Activated CD8-positive, alpha-beta memory T cell treated with anti-CD3 and anti-CD28 coated beads, Interleukin-2, amount 50 U/mL, for 24 hours (primary cell): ENCODE data around the gene XYLT1.

ENCODE experiments used
- DNase-seq: peaks from one replicate; pipeline ENCODE4 v3.0.0-alpha.2; 2020; ENCODE audit errors: extremely low read depth

The XYLT1 gene

DNA sequence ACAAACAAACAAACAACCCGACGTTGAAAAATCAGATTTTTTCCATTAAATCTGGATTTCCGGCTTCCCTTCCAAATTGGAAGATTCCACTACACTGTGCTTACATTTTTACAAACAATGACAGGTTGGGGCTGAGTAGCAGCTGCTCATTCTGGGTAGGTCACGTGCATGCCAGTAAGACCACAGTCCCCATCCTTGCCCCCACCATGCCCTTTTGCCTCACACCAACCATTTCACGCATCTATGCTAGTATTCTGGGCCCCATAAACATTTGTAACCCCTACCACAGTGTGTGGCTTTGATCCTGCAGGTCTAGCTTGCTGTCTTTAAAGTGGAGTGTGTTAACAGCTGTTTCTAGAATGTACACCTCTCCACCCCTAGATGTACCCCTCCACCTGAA lies 366.1 kb downstream of the XYLT1 start:
- DNase-seq = no peak

DNA sequence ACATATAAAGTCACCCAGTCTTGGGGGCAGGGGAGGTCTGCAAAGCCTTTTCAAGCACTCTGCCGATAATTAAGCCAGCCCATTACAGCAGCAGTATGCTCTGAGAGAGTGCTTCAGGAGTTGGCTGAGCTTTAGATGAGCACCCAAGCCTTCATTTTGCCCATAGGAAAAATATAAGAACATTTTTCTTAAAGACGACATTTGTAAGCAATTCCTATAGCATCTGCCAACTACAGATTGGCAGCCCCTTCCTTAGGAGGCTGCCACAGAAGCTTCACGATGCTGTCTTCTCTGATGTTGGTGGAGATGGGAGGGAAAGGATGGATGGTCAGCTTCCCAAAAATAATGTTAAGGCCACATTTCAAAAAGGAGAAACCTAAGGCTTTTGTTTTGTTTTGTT lies 367.5 kb downstream of the XYLT1 start:
- no peak for DNase-seq

DNA sequence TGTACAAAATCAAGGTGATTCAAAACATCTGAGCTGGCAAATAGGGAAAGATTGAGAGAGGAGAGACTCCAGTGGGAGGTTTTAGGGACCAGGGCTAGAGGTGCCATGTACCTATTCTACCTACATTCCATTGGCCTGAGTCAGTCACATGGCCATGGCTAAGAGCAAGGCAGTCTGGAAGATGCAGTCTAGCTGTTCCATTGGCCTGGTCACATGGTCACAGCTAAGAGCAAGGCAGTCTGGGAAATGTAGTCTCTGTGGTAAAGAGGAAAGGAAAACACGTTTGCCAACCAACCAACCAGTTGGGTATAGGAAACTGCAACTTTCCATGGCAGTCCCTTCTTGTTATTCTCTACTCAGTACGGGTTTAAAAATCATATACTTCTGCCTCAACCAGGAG lies 369.1 kb downstream of the XYLT1 start:
- DNase-seq = no peak

DNA sequence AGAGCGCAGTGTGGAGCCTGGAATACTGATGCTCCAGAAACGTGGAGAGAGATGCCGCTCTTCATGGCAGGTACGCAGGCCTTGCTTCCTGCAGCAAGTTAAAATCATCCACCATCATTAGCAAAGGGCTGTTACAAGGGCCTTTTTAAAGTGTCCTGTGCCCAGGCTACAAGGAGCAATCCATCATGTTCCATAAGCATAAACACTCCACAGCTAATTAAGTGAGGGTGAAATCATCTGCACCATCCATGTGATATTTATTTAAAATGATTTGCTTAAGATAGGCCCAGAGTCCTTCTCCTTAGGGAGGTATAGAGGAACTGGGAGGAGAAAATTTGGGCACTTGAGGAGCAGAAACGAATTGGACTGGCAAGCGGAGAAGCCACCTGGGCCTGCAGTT lies 372.1 kb downstream of the XYLT1 start:
- no peak for DNase-seq

DNA sequence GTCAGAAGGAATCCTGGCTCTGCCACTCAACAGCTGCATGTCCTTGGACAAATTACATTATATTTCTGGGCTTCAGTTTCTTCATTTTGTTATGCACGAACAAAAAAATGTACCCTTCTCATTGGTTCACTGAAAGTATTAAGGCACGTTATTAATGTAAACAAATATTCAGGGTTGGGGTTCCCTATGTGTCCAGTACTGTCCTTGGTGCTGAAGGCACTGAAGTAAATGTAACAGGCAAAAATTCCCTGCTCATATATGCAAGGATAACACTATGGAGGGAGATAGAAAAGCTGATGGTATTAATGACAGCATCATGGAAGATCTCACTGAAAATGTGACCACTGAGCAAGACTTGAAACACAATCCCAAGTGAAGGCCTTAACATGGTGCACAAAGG lies 386.6 kb downstream of the XYLT1 start:
- no peak for DNase-seq

DNA sequence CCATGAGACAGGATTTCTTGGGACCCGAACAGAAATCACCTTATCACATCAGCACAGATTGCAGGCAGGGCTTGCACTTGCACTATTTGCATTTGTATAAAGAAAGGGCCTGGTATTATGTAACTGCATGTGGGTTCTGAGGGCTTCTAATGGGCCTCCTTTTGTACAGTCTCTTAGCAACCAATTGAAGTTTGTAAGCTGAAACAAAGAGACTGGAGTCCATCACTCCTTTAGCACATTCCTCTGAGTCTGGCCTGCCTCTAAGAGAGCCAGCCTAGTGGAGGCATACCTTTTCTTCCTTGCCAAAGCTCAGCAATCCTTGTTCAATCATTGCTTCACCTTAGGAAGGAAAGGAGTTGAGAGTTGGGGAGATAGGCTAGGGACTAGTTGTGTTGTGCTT lies 387.1 kb downstream of the XYLT1 start:
- DNase-seq = no peak

DNA sequence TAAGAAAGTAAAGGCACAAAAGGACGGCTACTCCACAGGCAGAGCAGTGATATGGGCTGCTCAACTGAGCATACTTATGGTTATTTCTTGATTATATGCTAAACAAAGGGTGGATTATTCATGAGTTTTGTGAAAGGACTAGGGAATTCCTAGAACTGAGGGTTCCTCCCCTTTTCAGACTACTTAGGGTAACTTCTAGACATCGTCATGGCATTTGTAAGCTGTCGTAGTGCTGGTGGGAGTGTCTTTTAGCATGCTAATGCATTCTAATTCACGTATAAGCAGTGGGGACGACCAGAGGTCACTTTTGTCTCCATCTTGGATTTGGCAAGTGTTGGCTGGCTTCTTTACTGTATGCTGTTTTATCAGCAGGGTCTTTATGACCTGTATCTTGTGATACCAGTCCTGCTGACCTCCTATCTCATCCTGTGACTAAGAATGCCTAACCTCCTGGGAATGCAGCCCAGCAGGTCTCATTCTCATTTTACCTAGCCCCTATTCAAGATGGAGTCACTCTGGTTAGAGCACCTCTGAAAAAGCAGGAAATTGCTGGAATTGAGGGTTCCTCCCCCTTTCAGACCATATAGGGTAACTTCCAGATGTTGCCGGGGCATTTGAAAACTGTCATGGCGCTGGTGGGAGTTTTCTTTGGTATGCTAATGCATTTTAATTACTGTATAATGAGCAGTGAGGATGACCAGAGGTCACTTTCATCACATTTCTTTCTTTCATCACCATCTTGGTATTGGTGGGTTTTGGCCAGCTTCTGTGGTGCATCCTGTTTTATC lies 388.5 kb downstream of the XYLT1 start:
- no peak for DNase-seq

DNA sequence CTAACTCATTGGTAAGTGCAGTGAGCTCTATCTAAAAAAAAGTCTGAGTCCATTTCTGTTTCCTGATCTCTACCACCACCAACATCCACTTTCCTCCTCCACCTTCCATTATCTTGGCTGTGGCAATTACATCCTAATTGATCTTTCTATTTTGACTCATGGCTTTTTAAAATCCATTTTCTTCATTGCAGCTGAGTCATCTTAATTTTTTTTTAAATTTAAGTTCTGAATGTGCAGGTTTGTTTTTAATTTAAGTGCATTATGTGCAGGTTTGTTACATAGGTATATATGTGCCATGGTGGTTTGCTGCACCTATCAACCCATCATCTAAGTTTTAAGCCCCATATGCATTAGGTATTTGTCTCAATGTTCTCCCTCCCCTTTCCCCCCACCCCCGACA lies 390.7 kb downstream of the XYLT1 start:
- DNase-seq = no peak

DNA sequence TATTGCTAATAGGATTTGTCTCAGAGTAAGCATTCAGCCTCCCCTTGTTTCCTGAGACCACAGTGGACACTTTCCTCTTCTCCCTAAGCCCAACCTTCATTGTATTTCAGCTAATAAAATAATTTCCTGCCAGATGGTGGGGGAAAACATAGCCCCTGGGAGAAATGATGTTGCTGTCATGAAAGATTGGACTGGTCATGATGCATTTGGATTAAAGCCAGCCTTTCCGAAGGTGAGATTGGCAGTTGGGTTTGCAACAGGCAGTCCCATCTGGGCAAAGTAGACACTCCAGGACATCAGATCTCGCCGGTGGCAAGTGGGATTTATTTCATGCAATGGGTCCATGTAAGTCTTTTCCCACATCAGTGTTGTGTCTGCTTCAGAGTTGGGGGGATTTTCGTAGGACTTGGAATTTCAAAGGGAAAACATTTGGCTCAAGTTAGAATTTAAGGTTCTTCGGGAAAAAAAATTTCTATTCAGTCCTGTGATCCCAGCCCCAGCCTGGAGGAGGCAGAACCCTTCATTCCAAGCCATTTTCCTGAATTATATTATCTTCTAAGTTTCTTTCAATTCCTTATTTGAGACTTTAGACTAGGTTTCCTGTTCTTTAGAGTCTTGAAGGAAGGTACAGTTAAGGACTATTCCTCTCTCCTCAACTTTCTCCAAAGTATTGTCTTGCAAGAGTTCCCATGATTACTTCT lies 391.7 kb downstream of the XYLT1 start:
- no peak for DNase-seq

DNA sequence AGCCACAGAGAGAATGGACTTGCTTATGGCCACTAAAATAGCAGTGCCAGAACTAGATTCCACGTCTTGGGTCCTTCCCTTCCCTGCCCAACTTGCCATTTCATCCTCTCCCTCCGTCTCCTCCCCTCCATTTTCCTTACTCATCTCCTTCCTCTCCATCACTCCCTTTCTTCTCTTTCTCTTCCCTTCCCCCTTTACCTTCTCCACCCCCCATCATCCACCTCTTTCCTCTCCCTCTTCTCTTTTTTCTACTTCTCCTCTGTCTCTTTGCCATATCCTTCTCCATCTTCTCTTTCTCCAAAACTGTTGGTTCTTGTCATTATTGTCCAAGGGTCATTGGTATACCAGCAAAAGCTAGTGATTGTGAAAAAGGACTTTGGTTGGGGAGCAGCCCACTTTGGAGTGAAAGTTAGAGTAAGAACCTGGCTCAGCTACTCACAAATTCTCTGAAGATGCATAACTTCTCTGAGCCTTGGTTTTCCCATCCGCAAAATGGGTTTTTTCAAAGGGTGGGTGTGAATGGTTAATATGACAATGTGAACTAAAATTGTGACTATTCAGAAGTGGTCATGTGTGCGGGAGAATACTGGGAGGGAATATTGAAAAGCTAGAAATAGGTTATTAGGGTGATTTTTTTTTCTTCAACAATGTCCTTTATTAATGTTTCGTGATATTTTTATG lies 393.8 kb downstream of the XYLT1 start:
- DNase-seq = no peak

DNA sequence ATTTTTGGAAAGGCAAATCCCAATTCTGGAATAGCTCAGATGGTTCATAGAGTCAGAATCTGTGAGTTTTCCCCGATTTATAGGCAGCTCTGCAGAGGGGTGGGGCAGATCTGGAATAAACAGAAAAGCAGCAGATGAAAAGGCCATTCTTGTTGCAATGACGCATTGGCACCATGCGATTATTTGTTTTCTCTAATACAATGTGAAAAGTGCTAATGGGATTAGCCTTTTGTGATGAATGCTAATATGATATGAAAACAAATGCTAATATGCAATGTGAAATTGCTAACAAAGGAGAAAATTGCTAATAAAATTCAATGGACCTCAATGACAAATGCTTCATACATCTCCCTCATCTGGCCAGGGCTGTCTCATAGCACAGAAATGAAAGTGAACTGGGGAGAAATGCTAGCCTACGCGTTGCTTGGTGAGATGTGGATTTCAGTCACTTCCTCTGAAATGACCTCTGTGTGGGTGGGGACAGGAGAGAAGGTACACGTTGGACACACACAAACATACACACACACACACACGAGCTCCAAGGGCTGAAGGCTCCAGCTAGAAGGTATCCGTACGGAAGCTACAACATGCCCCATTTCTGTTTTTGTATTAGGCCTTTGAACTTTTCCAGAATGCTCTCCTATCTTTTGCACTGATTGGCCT lies 394.5 kb downstream of the XYLT1 start:
- no peak for DNase-seq

DNA sequence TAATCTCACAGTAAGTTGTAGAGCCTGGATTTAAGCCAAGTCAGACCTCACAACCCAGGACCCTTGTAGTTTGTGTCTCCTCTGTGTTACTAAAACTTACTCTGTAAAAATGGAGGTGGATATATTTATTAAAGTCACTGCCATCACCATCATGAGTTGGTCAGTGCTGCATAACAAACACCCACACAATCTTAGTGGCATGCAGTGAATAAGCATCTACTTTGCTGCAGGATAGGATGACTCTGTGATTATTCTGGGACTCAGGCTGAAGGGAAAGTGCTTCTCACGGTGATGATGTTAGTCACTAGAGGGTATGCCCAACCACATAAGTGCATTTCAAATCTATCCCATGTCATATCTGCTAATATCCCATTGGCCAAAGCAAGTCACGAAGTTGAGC lies 398.7 kb downstream of the XYLT1 start:
- DNase-seq = no peak

DNA sequence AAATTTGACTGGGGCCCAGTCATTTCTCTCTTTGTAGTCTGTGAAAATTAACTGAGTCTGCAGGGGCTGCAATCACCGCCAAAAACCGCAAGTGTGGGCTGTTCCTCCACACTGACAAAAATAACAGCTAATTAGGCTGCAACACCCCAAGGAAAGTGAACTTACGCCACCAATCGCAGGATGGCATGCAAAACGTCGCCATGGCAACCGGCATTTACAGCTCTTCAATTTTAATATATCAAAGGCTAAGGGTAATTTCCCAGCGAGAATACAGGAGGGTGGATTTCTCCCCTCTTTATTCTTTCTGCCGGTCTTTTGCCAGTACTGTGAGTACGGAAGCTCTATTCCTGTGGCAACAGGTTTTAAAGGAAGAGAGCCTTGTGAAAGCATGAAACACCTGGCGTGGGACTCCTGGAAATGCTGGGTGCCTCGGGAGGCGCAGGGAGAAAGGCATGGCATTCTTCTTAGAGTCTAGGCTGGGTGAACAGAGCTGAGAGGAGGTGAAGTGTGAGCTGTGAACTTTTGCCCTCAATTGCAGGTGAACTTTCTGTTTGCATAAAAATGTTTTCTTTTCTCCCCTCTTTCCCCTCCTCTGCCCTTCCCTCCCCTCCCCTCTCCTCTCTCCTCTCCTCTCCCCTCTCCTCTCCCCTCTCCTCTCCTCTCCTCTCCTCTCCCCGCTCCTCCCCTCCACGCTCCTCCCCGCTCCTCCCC lies 399.7 kb downstream of the XYLT1 start:
- peak; percentile 60 for DNase-seq

DNA sequence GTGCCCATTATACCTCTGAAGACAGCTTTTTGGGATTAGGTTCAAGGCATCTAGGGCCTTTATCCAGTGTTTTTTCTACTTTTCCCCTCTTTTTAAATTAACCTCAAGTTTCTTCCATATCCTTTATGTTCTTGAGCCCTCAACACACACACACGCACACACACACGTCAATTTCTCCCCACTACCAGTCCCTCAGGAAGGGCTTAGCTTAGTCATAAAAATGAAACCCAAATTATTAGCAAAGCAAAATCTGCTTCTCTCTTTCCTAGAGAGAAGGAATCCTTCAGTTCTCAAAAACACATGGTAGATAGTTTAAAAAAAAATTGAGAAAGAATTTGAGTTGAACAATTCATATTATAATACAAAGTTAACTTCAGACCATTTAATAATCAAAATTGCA lies 401.1 kb downstream of the XYLT1 start:
- DNase-seq = no peak

DNA sequence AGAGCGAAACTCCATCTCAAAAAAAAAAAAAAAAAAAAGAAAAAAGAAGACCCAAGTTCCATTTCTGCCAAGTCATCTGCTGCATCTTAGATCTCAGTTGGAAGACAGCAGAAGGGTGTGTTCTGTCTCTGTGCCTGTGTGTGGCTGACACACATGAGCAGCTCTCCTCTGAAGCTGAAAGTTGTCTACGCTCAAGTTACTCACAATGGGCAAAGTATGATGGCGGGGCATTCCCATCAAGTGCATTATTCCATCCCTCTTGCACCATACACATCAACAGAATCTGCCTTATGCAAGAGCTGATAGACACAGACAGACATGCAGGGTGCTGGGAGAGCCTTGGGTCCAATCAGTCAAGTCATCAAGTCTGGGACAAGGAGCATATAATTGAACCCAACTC lies 402.2 kb downstream of the XYLT1 start:
- DNase-seq = no peak

DNA sequence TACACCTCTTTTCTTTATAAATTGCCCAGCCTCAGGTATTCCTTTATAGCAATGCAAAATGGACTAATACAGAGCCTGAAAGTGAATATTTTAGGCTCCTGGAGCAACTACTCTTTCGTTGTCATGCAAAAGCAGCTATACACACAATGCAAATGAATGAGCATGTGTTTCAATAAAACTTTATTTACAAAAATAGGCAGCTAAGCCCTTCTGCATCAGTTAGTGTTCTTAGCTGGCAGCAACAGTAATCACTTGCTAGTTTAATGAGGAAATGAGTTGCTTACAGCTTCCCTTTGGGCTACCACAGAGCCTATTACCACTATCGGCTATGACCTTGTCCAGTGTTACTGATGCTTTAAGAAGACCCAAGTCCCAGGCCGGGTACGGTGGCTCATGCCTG lies 402.9 kb downstream of the XYLT1 start:
- no peak for DNase-seq

DNA sequence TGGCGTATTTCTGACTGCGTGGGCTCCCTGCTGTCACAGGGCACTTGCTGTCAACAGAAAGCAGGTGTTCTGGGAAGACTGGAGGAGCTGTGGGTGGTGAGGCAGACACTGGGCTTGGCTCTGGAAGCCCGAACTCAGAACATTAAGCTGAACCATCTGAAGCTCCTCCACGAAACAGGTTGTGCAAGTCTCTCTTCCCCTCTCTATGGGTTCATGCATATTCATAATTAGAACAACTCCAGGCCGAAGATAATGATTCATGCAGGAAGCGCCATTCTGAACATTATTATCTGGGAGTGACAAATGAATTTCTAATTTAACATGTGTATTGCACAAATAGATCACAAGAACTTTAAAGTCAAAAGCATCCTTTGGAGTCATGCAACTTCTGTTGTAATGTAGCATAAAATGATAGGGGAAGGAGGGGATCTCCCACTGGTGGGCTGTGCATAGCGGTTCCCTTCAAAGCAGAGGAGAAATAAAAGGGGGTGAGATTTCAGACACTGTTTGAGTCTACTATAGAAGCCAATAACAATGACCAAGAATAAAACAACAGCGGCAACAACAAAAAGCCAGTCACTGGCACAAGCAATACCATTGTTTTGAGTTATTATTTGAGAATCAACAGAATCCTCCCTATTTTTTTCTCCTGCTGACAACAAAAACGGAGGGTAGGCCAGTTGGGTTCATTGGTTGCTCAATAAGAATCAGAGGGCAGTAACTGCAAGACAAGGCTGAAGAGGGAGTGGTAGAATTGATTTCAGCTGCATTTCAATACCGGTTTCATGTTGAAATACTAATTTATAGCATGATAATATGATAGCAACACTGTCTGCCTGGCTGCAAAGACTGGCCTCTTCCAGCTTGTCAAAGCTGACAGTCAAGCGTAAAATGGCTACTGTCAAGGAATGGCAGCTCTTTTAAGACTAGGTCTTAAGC lies 407.3 kb downstream of the XYLT1 start:
- no peak for DNase-seq

DNA sequence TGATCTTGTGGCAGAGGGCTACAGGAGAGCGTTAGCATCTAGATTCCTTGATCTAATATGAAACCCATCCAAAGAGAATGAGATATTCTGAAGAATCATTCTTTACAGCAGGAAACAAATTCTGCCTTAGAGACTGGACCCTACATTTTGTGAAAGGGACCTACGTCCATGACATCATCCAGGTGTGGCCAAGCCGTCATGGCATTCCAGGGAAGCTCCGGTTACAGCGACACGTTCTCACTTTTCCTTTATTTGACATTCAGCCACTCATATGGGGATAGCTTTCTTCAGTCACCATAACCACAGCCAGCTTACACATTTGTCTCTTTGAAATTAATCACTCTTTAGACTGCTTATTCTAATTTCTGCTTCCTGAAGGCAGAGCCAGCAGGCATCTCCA lies 408.1 kb downstream of the XYLT1 start:
- no peak for DNase-seq

DNA sequence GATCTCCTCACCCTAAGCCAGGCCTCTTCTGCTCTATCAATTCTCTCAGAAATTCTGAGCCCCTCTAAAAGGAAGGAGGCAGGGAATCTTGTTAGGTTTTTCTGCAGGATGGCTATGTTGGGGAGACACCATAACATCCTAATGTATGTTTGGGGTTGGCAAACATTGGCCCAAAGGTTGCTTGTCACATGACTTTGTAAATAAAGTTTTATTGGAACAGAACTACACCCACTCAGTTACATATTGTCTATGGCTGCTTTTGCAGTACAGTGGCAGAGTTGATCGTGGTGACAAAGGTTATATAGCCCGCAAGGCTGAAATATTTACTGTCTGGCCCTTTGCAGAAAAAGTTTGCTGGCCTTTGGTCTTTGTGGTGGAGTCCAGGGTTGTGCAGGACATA lies 409.4 kb downstream of the XYLT1 start:
- DNase-seq = no peak

DNA sequence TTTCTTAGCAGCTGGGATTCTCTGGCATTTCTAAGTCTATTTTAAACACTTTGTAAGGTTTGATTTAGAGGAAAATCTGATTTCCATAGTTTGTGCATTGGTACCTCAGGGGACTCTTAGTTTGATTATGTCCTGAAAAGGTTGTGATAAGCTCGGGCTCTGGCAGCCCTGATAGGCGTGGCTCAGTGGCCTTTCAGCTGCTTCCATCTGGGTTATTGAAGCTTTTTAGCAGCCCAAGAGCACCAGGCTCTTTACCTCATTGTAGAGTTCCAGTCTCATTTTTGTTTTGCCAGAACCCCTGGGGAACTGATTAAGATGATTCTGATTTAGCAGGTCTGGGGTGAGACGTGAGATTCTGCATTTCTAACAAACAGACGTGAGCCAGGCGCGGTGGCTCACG lies 412.3 kb downstream of the XYLT1 start:
- no peak for DNase-seq

DNA sequence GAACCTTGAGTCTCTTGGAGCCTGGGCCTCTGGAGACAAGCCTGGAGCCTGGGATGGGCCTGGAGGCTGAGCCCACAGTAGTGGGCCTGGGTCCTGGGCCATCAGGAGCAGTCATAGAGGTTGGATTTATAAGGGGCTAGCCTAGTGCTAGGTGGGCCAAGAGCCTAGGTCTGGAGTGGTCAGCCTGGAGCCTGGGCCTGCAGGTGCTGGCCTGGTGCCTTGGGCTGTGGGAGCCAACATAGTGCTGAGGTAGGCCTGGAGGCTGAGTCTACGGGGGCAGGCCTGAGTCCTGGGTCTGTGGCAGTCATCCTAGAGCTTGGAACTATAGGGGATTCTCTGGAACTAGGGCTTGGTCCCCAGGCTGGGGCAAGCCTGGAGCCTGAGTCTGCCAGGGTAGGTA lies 414.1 kb downstream of the XYLT1 start:
- DNase-seq = no peak
